HG03432 (cell line): ENCODE measurements around the gene TMEM30B.
A peak's percentile ranks its signal among the peaks of the same experiment; 100 is the strongest.
"Not testable (repeated sequence)": the region's sequence is repeated elsewhere in the genome, so short reads cannot be mapped to it uniquely, and the experiment has no call there.

ENCODE experiments used
- ATAC-seq: cut with Tn5 transposase; IDR thresholded peaks from one replicate; pipeline ENCODE4 v1.9.1; 2021; ENCODE audit warnings: mild to moderate bottlenecking, moderate library complexity; ENCODE audit not compliant: unreplicated experiment

Gene TMEM30B

GRCh38 chr14:61266891-61267740 is 14.0 kb downstream of the TMEM30B start:
- ATAC-seq = no peak

GRCh38 chr14:61266436-61266835 is 14.7 kb downstream of the TMEM30B start:
- ATAC-seq = no peak

GRCh38 chr14:61264651-61265050 is 16.5 kb downstream of the TMEM30B start:
- ATAC-seq = no peak

- no peak for ATAC-seq
These were observed 17.0 kb downstream of the TMEM30B start for GRCh38 chr14:61264010-61264571.

GRCh38 chr14:61262082-61262481 is 19.1 kb downstream of the TMEM30B start:
- ATAC-seq = no peak

- ATAC-seq = no peak
These were observed 20.0 kb downstream of the TMEM30B start for GRCh38 chr14:61260939-61261776.

- ATAC-seq = no peak
These were observed 22.2 kb downstream of the TMEM30B start for GRCh38 chr14:61258985-61259384.

GRCh38 chr14:61257469-61258057 is 23.6 kb downstream of the TMEM30B start:
- no peak for ATAC-seq

GRCh38 chr14:61256826-61257468 is 24.2 kb downstream of the TMEM30B start:
- ATAC-seq = no peak

- no peak for ATAC-seq
These were observed 25.2 kb downstream of the TMEM30B start for GRCh38 chr14:61255968-61256367.

GRCh38 chr14:61254808-61255526 is 26.2 kb downstream of the TMEM30B start:
- ATAC-seq = no peak

- ATAC-seq = no peak
These were observed 27.9 kb downstream of the TMEM30B start for GRCh38 chr14:61253064-61253738.

GRCh38 chr14:61252369-61253063 is 28.6 kb downstream of the TMEM30B start:
- ATAC-seq = peak; percentile 92

GRCh38 chr14:61250063-61250462 is 31.1 kb downstream of the TMEM30B start:
- no peak for ATAC-seq

GRCh38 chr14:61247935-61248334 is 33.2 kb downstream of the TMEM30B start:
- ATAC-seq = no peak

GRCh38 chr14:61246721-61247120 is 34.4 kb downstream of the TMEM30B start:
- no peak for ATAC-seq

GRCh38 chr14:61244009-61244408 is 37.1 kb downstream of the TMEM30B start:
- ATAC-seq = no peak

GRCh38 chr14:61240206-61240605 is 40.9 kb downstream of the TMEM30B start:
- no peak for ATAC-seq

GRCh38 chr14:61239285-61239684 is 41.9 kb downstream of the TMEM30B start:
- not testable (repeated sequence) for ATAC-seq
